CD14-positive monocyte (primary cell): ENCODE data around the gene RBM4B. TPM values are rescaled to one million over a fixed set of nuclear protein-coding genes. Genes with fewer than 3 reads are reported as not detected.

Experiments used
- polyA plus RNA-seq, 3 donors: library from polyadenylated mRNA; depleted of rRNA in 1 of 3; unstranded in 2 of 3; stranded (reverse) in 1 of 3; fragments of 300-500 nt in 2 of 3; fragments of >200 nt in 1 of 3; fragmentation: Illumina TruSeq in 2 of 3; gene quantifications; 1 replicate in 2 of 3; 2 replicates in 1 of 3; pipeline ENCODE4 v1.2.3, GENCODE V29; 2012 to 2021
- small RNA-seq: library from RNA; depleted of rRNA; stranded (forward); fragments of <200 nt; gene quantifications from one replicate; pipeline ENCODE3, GENCODE V24; 2012; ENCODE audit warnings: low read depth; ENCODE audit not compliant: insufficient read length

The RBM4B gene
- polyA plus RNA-seq, 3 donors = 7.8 to 14.3 (median 11.2) TPM

Small RNA genes within 50 kb of the gene (small RNA-seq; reads per million reads assigned to genes)
- gene RN7SL12P (not detected), gene RNU4-39P (not detected)

Other genes starting within 250 kb of the RBM4B start
- 10 to 100 TPM; 14.7 to 64.6 (median 59.6) TPM for gene MRPL11, start 239.0 kb downstream of the RBM4B start, polyA plus RNA-seq
- gene PELI3, start 211.0 kb downstream of the RBM4B start, polyA plus RNA-seq = 10 to 100 TPM; 11.3 to 13.2 (median 12.6) TPM
- 10 to 100 TPM; 22.4 to 37.0 (median 26.7) TPM for gene DPP3, start 197.5 kb downstream of the RBM4B start, polyA plus RNA-seq
- gene BBS1, start 167.3 kb downstream of the RBM4B start, polyA plus RNA-seq = 1 to 10 TPM; 1.3 to 8.5 (median 3.5) TPM
- gene ZDHHC24, start 131.8 kb downstream of the RBM4B start, polyA plus RNA-seq = 10 to 100 TPM; 10.9 to 14.0 (median 11.9) TPM
- gene ACTN3, start 131.0 kb downstream of the RBM4B start, polyA plus RNA-seq = not detected
- 1 to 10 TPM; 1.5 to 3.5 (median 2.3) TPM for gene CTSF, start 109.3 kb downstream of the RBM4B start, polyA plus RNA-seq
- not detected for gene CCDC87, start 84.8 kb downstream of the RBM4B start, polyA plus RNA-seq
- gene CCS, start 84.7 kb downstream of the RBM4B start, polyA plus RNA-seq = 10 to 100 TPM; 26.9 to 67.9 (median 37.0) TPM
- 10 to 100 TPM; 21.9 to 46.7 (median 42.6) TPM for gene RBM14, start 61.3 kb downstream of the RBM4B start, polyA plus RNA-seq
- 100 to 1,000 TPM; 112 to 153 (median 153) TPM for gene RBM4, start 39.2 kb downstream of the RBM4B start, polyA plus RNA-seq
- gene SPTBN2, start 51.3 kb upstream of the RBM4B start, polyA plus RNA-seq = not detected
- 10 to 100 TPM; 20.3 to 24.7 (median 22.8) TPM for gene RCE1, start 165.6 kb upstream of the RBM4B start, polyA plus RNA-seq
- gene LRFN4, start 179.2 kb upstream of the RBM4B start, polyA plus RNA-seq = 1 to 10 TPM; 1.0 to 7.7 (median 1.7) TPM